ENCODE results near the gene FSTL3.

DNA sequence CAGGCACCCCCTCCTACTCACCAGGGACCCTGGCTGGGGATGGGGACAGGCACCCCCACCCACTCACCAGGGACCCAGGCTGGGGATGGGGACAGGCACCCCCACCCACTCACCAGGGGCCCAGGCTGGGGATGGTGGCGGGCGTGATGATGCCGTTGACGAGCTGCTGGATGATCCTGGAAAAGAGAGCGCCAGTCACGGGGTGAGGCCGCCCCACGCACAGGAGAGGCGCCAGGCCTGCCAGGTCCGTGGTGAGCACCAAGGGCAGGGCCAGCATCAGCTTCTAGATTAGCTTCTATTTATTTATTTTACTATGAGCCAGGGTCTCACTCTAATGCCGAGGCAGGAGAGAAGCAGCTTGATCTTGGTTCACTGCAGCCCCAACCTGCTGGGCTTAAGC, 26.1 kb upstream of the FSTL3 start:
- TF ChIP-seq, protein P1, sequence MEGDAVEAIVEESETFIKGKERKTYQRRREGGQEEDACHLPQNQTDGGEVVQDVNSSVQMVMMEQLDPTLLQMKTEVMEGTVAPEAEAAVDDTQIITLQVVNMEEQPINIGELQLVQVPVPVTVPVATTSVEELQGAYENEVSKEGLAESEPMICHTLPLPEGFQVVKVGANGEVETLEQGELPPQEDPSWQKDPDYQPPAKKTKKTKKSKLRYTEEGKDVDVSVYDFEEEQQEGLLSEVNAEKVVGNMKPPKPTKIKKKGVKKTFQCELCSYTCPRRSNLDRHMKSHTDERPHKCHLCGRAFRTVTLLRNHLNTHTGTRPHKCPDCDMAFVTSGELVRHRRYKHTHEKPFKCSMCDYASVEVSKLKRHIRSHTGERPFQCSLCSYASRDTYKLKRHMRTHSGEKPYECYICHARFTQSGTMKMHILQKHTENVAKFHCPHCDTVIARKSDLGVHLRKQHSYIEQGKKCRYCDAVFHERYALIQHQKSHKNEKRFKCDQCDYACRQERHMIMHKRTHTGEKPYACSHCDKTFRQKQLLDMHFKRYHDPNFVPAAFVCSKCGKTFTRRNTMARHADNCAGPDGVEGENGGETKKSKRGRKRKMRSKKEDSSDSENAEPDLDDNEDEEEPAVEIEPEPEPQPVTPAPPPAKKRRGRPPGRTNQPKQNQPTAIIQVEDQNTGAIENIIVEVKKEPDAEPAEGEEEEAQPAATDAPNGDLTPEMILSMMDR (IDR thresholded peaks at IDR 0.05; ENCODE audit: low read depth, low read length, poor library complexity, severe bottlenecking) = no peak
- no peak for TF ChIP-seq EZH2phosphoT487 (IDR thresholded peaks at IDR 0.05; ENCODE audit: borderline replicate concordance, low read length)

Data from DOHH2 (cell line).